GM19395 (cell line): ENCODE data around the gene WSB1.

Source experiments
- ATAC-seq: cut with Tn5 transposase; IDR thresholded peaks from one replicate; pipeline ENCODE4 v1.9.1; 2021; ENCODE audit warnings: mild to moderate bottlenecking, moderate library complexity; ENCODE audit not compliant: unreplicated experiment

WSB1 gene

DNA sequence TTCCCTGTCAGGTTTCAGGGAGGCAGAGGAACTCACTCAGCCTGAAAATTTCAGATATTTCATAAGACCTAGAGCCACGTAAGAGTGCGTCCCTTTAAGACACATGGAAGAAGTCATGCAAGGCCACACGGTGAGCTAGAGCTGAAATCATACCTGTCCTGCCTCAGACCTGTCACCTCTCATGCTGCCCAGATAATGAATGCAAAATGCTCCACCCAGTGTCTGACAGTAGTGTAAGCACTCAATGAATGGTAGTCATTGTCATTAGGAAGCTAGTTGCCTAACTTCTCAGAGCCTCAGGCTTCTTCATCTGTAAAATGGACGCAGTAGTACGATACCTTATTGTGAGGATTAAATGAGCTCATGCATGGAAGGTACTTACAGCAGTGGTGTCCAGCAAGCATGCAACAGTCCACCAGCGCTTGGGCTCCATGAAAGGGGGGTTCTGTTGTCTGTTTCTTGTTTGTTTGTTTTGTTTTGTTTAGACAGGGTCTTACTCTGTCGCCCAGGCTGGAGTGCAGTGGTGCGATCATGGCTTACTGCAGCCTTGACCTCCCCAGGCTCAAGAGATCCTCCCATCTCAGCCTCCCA is 60.7 kb downstream of the WSB1 start:
- no peak for ATAC-seq

DNA sequence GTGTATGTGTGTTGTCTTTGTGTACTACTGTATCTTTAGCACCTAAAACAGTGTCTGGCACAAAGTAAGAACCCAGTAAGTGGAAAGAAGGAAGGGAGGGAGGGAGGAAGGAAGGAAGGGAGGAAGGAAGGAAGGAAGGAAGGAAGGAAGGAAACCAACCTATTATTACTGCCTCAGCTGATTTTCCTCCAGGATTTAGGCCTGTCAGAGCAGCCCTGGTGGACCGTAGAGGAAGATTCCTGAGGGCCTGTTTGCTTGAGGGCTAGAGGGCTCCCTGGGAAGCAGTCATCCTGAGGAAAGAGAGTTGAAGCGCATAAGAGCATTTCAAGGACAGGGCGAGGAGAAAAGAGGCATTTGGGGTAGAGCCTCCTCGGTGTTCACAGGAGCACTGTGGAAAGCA is 61.5 kb downstream of the WSB1 start:
- ATAC-seq = no peak

DNA sequence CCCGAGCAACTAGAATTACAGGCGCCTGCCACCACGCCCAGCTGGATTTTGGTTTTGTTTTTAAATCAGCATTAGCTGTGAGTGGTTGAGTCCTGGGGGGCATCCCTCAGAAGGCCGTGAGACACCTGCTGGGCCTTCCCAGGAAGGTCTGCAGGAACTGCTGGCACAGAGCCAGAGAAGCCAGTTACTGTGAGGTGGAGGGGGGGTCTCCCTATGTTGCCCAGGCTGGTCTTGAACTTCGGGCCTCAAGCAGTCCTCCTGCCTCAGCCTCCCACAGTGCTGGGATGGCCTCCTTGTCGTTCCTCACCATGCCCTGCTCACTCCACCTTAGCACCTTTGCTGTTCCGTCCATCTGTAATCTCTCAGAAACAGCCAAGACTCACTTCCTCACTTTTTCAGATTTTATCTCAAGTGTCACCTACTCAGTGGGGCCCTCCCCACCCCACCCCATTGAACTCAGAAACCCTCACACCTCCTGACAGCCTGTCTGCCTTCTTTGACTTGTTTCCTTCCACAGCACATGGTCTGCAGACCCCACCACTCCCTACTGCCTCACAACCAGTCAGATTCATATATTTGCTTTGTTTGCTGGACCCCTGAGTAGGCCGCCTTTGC is 62.3 kb downstream of the WSB1 start:
- ATAC-seq = no peak

DNA sequence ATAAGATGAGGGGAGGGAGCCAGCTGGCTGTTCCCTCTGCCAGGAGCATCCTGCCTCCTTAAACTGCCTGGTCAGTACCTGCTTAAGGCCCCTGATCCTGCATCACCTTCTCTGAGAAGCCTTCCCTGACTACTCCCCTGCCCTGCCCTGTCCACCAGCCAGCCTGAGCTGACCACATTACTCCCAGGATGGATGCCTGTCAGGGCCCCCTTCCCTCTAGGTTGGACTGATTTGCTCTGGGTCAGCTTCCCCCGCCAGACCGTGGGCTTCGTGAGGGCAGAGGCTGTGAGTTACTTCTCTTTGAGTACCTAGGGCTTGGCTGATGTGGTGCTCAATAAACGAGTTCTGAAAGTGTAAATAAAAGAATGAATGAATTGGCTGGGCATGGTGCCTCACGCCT is 63.3 kb downstream of the WSB1 start:
- ATAC-seq = no peak

DNA sequence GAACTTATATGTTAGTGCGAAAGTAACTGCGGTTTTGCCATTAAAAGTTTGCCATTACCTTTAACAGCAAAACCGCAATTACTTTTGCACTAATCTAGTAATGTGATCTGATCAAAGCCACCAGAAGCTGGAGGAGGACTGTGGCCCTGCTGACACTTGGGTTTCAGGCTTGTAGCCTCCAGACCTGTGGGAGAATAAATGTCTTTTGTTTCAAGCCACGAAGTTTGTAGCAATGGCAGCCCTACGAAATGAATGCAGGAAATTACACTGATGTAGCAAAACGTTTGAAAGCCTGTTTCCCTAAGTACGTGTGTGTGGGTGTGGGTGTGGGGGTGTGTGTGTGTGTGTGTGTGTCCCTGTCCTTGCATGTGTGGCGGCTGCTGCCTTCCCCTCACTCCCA is 66.6 kb downstream of the WSB1 start:
- ATAC-seq = no peak

DNA sequence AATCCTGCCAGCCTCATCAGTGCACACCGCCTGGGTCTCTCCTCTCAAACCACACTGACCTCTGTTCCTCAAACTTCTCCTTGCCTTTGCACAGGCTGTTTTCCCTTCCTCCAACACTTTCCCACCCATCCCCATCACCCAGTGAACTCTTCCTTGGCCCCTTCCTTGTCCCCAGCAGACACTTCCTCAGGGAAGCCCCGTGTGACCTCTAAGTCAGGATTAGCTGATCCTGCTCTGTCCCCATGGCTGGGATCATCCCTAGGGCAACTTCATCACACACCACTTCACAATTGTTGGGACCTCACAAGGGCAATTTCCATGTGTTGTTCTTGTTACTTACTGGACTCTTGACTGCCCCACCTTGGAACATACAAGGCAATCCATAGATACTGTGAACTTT is 67.8 kb downstream of the WSB1 start:
- no peak for ATAC-seq

DNA sequence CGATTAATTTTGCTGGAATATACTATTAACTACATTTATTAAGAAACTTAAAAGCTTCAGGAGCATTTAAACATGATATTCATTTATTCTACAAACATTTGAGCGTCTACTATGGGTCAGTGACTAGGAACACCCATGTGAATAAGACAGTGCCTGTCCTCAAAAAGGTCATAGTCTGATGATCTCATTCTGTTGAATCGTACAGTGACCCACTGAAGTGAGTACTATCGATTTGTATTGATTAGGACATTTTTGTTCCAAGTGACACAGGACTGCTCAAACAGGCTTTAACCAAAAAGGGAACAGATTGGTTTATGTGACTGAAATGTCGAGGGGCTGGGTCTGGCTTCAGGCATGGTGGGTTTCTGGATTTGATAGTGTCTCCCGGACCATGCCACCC is 68.6 kb downstream of the WSB1 start:
- ATAC-seq = no peak

DNA sequence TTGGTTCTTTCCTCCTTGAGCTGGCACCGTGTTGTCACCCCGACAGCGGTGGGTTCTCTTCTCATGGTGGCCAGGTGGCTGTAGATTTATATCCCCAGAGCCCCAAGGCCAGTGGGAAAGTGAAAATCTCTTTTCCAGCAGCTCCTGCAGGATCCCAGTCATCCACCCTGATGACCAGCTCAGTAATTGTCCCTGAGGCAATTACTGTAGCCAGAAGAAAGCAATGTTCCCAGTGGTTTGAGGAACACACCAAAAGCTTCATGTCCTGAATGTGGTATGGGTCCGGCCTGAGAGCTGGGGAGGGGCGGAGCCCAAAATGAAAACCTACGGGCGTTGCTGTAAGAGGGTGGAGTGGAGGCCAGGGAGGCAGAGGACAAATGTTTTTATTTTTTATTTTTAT is 69.0 kb downstream of the WSB1 start:
- ATAC-seq = no peak

DNA sequence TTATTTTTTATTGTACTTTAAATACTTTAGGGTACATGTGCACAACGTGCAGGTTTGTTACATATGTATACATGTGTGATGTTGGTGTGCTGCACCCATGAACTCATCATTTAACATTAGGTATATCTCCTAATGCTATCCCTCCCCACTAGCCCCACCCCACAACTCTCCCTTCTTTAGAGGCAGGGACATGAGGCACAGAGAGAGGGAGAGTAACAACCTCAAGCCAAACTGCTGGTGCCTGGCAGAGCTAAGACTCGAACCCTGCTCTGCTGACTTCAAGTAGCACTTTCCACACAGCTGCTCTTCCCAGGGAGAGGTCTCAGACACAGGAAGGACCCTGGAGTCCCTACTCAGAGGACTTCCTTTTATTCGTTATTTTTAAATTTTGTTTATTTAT is 69.4 kb downstream of the WSB1 start:
- ATAC-seq = no peak
